HG03432 (cell line): ENCODE data around the gene R3HDML.

Source experiments
- ATAC-seq: cut with Tn5 transposase; IDR thresholded peaks from one replicate; pipeline ENCODE4 v1.9.1; 2021; ENCODE audit warnings: mild to moderate bottlenecking, moderate library complexity; ENCODE audit not compliant: unreplicated experiment

R3HDML gene

GRCh38 chr20:44361021-44361420 is 24.2 kb downstream of the R3HDML start:
- ATAC-seq, result no peak

GRCh38 chr20:44362466-44362940 is 25.7 kb downstream of the R3HDML start:
- no peak for ATAC-seq

GRCh38 chr20:44364068-44364467 is 27.2 kb downstream of the R3HDML start:
- no peak for ATAC-seq

GRCh38 chr20:44364780-44365179 is 27.9 kb downstream of the R3HDML start:
- ATAC-seq, result no peak

- ATAC-seq, result no peak
Observed at GRCh38 chr20:44367746-44368145, 30.9 kb downstream of the R3HDML start.

GRCh38 chr20:44370639-44371218 is 33.9 kb downstream of the R3HDML start:
- ATAC-seq, result no peak

- no peak for ATAC-seq
Observed at GRCh38 chr20:44382641-44383040, 45.8 kb downstream of the R3HDML start.

- no peak for ATAC-seq
Observed at GRCh38 chr20:44384423-44385027, 47.7 kb downstream of the R3HDML start.

GRCh38 chr20:44388466-44389023 is 51.7 kb downstream of the R3HDML start:
- peak; percentile 57 for ATAC-seq

GRCh38 chr20:44389871-44390270 is 53.0 kb downstream of the R3HDML start:
- ATAC-seq, result no peak

GRCh38 chr20:44390280-44390679 is 53.4 kb downstream of the R3HDML start:
- no peak for ATAC-seq

GRCh38 chr20:44392088-44392775 is 55.4 kb downstream of the R3HDML start:
- ATAC-seq, result no peak

GRCh38 chr20:44392776-44393607 is 56.1 kb downstream of the R3HDML start:
- no peak for ATAC-seq

- no peak for ATAC-seq
Observed at GRCh38 chr20:44393608-44394451, 57.0 kb downstream of the R3HDML start.

- ATAC-seq, result no peak
Observed at GRCh38 chr20:44394452-44394701, 57.5 kb downstream of the R3HDML start.

GRCh38 chr20:44394702-44395460 is 58.0 kb downstream of the R3HDML start:
- ATAC-seq, result no peak

- ATAC-seq, result no peak
Observed at GRCh38 chr20:44395461-44396340, 58.9 kb downstream of the R3HDML start.

- ATAC-seq, result no peak
Observed at GRCh38 chr20:44396369-44397130, 59.7 kb downstream of the R3HDML start.
